Left kidney (tissue), 2 donors: ENCODE results near the gene KANK3. TPM values are rescaled to one million over a fixed set of nuclear protein-coding genes. Genes with fewer than 3 reads are reported as not detected.
A peak's percentile ranks its signal among the peaks of the same experiment; 100 is the strongest.
"Not testable (repeated sequence)": the region's sequence is repeated elsewhere in the genome, so short reads cannot be mapped to it uniquely, and the experiment has no call there.

Experiments
- DNase-seq: peaks from one replicate; pipeline ENCODE4 v3.0.0-alpha.2; 2013
- polyA plus RNA-seq: library from polyadenylated mRNA; unstranded; fragments of 120-200 nt; gene quantifications from one replicate; pipeline ENCODE4 v1.2.1, GENCODE V29; 2013; ENCODE audit not compliant: insufficient read length

KANK3 gene
- polyA plus RNA-seq, 1 donor, result 6.1 TPM

DNA sequence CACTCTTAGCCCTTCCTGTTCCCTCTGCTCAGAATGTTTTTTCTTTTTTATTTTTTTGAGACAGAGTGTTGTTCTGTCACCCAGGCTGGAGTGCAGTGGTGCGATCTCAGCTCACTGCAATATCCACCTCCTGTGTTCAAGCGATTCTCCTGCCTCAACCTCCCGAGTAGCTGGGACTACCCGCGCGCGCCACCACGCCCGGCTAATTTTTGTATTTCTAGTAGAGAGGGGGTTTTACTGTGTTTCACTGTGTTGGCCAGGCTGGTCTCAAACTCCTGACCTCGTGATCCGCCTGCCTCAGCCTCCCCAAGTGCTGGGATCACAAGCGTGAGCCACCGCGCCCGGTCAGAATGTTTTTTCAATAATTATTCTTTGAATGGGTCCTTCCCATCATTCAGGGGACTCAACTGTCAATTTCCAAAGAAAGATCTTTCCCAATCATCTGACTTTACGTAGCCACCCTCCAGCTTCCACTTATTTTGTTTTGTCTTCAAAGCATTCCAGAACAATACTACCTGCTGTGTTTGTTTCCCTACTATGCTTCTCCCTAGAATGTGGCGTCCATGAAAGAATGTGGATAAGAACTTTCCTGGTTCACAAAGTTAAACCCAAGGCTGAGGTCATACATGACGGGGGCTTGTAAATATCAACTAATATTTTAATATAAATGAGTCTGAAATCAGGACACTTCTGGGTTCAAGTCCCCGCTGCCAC, 23.1 kb downstream of the KANK3 start:
- DNase-seq, result no peak

DNA sequence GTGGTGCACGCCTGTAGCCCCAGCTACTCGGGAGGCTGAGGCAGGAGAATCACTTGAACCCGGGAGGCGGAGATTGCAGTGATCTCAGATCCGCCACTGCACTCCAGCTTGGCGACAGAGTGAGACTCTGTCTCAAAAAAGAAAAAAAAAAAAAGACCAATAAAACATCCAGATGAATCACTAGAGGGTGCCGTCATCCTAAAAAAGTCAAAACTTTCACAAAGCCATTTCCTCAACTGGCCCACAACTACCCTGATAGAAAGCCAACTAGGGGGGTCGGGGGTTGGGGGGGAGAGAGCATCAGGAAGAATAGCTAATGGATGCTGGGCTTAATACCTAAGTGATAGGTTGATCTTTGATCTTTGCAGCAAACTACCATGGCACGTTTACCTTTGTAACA, 24.2 kb downstream of the KANK3 start:
- not testable (repeated sequence) for DNase-seq

DNA sequence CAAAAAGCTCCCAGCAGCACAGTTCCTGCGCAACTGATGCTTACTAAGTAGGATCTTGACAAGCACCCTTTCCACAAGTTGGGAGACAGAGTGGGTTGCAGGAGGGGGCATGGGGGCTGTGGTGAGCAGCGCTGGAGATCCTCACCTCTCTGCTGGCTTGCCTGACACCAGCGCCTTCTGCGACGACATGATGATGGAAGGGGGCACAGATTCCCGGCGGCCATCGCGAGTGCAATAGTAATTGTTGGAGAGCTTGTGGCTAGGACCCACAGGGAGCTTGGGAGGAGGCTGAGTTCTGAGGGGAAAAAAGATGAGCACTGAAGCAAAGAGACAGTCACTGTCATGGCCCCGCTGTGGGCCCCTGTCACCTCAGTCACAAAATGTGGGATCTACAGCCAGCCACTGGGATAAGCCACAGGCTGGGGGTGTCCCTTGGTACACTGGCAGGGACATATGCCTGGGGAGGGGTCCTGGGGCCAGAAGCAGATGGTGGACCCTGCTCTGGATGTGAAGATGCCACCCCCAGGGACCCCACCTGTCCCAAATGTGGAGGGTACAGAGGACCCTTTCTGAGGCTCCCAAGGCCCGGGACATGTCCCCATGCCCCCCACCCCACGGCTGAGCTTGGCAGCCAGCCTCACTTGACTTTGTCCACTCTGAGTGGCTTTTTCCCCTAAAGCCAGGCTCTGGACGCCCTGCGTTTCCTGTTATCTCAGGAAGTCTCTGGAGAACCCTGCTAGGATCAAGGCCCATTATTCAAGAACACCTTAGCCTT, 26.5 kb downstream of the KANK3 start:
- no peak for DNase-seq

DNA sequence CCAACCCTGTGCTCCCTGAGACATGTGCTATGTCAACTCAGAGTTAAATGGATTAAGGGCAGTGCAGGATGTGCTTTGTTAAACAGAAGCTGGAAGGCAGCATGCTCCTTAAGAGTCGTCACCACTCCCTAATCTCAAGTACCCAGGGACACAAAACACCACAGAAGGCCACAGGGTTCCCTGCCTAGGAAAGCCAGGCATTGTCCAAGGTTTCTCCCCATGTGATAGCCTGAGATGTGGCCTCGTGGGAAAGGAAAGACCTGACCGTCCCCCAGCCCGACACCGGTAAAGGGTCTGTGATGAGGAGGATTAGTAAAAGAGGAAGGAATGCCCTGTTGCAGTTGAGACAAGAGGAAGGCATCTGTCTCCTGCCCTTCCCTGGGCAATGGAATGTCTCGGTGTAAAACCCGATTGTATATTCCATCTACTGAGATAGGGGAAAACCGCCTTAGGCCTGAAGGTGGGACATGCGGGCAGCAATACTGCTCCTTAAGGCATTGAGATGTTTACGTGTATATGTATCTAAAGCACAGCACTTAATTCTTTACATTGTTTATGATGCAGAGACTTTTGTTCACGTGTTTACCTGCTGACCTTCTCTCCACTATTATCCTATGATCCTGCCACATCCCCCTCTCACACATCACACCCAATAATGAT, 28.0 kb downstream of the KANK3 start:
- not testable (repeated sequence) for DNase-seq

DNA sequence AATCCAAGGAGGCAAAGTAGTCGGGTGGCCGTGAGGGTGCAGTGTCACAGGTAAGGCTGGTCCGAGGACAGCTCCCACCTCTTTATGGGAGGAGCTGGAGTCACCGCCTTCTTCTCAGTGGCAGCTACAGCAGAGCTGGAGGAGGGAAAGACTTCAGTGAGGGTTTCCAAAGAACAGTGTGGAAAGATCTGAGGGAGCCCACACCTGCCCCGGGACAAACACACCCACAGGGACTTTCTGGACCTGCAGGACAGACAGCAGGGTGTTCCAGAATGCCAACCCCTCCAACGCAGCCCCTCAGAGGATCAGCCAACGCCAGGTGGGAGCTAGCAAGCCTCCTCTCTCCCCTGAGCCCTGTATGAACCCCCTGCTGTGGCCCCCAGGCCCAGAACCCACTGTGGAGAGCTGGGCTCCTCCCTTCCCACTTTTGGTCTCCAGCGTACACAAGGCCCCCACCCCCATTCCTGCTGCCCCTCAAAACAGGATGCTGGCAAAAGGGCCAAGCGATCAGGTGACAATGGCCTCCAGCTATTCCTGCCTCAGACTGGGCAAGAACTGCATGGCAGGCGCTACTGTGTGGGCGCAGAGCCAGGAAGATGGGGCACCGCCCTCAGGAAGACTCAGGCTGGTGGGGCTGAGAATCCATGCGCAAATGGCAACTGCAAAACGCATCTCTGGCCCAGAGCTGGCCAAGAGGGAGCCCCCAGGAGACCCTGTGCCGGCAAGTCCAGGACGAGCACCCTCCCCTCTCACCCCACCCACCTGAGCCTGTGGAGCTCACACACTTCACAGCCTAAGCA, 31.4 kb downstream of the KANK3 start:
- DNase-seq, result no peak

DNA sequence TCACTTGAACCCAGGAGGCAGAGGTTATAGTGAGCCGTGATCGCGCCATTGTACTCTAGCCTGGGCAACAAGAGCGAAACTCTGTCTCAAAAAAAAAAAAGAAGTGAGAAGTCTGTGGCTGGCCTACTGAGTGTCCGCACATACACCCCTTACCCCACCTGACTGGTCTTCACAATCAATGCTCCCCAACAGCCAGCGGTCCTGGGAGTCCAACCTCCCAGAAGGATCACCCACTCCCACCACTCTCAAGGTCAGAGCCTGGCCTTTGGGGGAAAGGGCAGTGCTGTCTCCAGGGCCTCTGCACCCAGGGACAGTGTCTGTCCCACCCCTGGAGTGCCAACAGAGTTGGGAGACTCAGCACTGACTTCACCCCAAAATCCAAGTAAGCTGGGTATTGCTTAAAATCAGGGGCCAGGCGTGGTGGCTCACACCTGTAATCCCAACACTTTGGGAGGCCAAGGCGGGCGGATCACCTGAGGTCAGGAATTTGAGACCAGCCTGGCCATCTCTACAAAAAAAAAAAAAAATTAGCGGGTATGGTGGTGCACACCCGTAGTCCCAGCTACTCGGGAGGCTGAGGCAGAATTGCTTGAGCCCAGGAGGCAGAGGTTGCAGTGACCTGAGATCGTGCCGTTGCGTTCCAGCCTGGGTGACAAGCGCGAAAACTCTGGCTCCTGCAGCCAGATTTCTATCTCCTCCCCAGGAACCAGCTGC, 32.6 kb downstream of the KANK3 start:
- DNase-seq, result no peak

DNA sequence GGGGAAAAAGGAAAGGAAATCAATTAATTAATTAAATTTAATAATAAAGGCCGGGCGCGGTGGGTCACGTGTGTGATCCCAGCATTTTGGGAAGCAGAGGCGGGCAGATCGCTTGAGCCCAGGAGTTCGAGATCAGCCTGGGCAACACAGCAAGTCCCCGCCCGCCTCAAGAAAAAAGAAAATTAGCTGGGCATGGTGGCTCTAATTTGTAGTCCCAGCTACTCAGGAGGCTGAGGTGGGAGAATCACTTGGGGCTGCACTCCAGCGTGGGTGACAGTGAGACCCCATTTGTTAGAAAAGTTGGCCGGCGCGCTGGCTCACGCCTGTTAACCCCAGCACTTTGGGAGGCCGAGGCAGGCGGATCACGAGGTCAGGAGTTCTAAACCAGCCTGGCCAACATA, 34.2 kb downstream of the KANK3 start:
- DNase-seq, result no peak

DNA sequence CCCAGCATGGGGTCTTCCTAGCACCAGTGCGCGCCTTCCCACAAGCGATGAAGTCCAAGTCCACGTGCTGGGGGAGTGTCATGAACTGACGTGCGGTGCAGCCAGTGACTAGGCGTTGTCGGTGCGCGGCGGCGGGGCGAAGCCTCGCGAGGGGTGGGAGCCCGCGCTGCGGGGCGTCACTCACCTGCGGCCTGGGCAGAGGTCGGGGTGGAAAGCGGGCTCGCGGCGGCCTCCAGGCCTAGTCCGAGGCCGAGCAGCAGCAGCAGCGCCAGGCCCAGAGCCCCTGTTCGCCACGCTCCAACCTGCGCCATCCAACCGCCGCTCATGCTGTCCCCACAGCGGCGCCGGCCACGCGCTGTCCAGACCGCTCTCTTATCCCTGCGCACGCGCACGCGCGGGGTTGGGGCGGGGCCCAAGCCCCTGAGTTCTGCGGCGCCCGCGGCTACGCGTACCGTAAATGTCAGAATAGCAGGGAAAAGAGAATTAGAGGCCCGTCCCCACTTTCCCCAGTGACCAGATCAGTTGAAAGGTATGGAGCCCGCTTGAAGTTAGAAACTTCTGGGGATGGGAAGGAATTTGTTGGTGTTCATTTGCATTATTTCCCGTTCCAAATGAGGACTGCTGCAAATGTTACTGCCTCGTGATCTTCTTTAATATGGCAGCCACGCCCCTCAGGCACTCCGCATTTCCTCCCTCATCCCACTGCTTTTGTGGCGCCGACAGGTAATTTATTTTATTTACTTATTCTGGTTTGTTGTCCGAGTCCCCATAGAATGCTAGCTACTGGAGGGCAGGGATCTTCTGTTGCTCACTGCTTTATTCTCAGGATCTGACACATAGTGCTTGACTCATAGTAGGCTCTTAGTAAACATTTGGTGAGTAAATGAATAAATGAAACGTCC, 34.8 kb downstream of the KANK3 start, which contains the start of gene CD320:
CD320 (minus strand) TSS at position 394 of the 902 bp plus-strand sequence; CDS start at position 326, 68 bp downstream.
- peak; percentile 93 for DNase-seq

DNA sequence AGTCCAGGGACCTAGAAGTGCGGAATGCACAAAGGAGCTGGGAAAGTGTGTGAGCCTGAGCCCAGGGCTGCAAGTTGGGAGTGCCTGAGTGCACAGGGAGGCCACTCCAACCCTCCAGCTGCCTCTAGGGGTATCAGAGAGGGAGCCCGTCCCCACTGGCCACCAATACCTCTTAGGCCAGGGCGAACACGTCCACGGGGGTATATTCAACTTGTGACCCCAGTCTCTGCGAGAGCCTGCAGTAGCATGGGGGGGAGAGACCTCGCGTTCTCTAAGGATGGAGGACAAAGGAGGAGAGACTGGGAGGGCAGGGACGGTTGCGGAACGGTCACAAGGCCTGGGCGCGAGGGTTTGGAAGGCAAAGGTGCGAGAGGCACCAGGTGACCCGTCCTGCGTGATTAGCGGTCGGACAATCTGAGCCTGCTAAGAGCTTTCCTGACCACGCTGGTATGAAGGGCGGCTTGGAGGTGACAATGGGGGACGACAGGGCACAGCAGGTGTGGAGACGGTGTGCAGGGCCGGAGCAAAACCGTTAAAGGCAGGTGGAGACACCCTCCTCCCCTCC, 35.6 kb downstream of the KANK3 start:
- DNase-seq, result no peak

DNA sequence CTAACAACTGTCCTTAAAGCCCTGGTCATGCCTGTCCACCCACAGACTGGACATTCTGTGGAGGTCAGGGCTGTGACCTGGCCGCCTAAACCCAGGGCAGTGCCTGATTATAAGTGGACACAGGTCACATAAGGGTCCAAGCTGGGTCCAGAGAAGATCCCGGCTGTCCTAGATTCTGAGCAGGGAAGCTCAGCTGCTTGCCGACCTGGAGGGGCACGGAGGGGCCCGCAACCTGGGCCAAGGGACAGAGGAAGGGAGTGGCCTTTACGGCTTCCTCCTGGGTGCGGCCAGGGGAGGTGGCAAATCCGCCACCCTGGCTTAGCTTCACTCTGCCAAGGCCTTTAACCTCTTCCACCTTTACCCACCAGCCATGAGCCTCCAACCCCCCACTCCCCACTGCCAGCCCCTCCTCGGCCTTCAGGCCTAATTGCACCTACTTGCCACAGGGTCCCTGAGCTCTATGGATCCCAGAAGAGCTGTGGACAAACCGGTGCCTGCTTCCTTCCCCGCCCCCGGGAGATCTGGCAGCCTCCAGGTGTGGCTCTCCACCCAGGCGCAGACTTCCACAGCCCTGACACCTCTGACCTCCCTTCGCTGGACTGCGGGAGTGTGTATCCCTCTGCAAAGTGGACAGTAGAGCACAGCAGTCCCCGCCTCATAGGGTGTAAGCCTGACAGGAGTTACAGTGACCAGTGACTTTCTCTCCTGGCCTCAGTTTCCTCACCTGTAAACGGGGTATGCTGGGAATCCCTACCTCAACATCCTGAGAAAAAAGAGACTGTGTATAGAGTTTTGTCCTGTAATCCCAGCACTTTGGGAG, 36.6 kb downstream of the KANK3 start:
- no peak for DNase-seq

DNA sequence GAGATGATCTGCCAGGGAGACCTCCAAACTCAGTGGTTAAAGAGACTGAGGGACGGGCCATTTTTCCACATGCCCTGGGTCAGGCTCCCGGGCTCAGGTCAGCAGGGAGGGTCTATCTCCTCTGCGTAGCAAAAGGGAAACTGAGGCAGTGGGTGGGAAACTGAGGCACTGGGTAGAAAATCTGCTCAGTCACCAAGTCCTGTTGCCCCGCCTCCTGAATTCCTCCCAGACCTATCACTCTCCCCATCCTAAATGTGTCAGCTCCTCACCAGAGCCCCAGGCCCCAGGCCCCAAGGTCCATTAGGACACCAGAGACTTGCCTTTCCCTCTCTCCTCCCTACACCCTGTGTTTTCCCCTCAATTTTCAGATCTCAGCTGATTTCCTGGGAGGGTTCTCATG, 37.3 kb downstream of the KANK3 start:
- no peak for DNase-seq

DNA sequence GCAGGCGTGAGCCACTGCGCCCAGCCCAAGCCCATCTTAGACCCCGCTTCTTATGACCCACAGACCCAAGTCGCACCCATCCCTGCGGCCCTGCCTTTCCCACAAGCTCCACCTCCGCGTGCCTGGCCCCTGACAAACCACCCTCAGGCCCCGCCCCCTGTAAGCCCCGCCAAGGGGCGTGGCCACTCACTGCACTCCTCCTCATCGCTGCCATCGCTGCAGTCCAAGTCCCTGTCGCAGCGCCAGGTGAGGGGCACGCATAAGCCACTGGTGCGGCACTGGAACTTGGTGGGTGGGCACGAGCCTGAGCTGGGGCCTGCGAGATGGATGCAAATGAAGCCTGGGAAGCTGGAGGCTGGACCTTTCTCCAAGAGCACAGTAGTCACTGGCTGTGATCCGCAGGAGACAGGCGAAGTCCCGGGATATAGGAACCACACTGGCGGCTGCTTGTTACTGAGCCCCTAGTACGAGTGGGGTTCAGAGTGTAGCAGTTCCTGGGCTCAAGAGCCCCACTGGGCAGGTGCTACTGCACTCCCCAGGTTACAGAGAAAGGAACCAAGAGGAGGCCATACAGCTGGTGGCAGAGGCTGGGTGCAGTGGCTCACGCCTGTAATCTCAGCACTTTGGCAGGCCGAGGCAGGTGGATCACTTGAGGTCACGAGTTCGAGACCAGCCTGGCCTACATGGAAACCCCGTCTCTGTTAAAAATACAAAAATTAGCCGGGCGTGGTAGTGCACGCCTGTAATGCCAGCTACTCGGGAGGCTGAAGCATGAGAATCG, 38.0 kb downstream of the KANK3 start:
- DNase-seq, result no peak

DNA sequence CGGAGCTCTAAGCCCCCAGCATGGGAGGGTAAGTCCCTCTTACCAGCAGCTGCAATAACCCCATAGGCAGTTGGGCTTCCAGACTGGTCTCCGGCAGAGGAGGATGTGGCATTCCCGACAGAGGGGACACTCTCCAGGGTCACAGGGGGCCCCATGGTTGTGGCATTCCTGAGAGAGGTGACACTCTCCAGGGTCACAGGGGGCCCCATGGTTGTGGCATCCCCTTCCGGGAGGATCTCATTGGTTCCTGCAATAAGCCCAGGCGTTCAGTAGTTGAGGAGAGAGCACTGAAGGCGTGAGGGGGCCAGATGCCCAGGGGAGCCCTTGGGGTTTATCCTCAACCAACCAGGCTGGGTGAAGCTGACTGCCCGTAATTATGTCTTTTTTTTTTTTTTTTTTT, 40.3 kb downstream of the KANK3 start:
- no peak for DNase-seq

DNA sequence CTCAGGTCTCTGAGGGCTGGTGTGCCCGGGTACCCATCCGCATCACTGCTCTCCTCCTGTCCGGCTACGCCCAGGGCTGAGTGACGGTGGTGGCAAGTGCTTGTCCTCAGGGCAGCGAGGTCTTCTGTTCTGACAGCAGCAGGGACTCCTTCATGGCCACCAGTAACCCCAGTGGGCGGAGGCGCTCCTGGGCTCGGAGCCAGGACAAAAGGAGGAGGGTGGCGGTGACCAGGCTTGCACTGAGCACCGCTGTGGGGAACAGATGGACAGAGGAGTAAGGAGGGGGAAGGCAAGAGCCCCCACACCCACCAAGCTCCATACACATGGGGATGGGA, 40.7 kb downstream of the KANK3 start:
- DNase-seq, result no peak

DNA sequence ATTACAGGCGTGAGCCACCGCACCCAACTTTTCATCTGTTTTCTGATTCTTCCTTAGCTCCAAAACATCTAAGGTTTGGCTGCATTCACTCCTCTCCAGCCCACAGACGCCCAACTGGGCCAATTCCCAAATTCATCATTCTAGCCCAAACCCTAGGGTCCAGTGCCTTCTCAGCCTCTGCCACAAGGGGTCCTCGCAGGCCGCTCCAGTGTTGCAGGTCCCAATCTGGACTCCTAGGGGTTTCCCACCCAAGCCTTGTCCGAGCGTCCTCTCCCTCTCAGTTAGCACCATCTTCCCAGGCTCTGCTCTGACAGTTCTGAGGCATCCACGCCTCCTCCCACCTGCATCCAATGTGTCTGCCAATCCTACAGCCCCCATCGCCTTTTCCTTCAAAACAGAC, 51.7 kb downstream of the KANK3 start:
- not testable (repeated sequence) for DNase-seq

DNA sequence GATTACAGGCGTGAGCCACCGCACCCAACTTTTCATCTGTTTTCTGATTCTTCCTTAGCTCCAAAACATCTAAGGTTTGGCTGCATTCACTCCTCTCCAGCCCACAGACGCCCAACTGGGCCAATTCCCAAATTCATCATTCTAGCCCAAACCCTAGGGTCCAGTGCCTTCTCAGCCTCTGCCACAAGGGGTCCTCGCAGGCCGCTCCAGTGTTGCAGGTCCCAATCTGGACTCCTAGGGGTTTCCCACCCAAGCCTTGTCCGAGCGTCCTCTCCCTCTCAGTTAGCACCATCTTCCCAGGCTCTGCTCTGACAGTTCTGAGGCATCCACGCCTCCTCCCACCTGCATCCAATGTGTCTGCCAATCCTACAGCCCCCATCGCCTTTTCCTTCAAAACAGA, 66.6 kb downstream of the KANK3 start:
- DNase-seq, result not testable (repeated sequence)
